GM23338 (cell line): Measurements from ENCODE around the gene SPEF1. TPM values are rescaled to one million over a fixed set of nuclear protein-coding genes. Genes with fewer than 3 reads are reported as not detected.

Experiments
- ATAC-seq: fragments of 200-7000 bp; cut with Tn5 transposase; 3 replicates; pipeline ENCODE4 v1.9.1; 2020
- DNase-seq: peaks from one replicate; pipeline ENCODE4 v3.0.0-alpha.2; 2015; ENCODE audit warnings: low spot score
- H2AFZ ChIP-seq: fragments of 200-600 bp; sonication (generic); 2 replicates; pipeline ENCODE4 v1.8.0; 2016; ENCODE audit warnings: antibody characterized with exemption, mild to moderate bottlenecking, moderate library complexity
- H3F3A ChIP-seq: fragments of 200-600 bp; sonication (generic); replicated peaks from 2 replicates; pipeline ENCODE4 v1.8.0; 2017; ENCODE audit warnings: antibody characterized with exemption, mixed run types, low read depth
- H3K27ac ChIP-seq: fragments of 200-600 bp; sonication (generic); 2 replicates; pipeline ENCODE4 v1.6.1; 2016; ENCODE audit warnings: low read depth
- H3K27me3 ChIP-seq: fragments of 200-600 bp; sonication (generic); 2 replicates; pipeline ENCODE4 v1.8.0; 2016; ENCODE audit warnings: mild to moderate bottlenecking, mixed run types, moderate library complexity; ENCODE audit not compliant: insufficient read depth
- H3K36me3 ChIP-seq: fragments of 200-600 bp; sonication (generic); 2 replicates; pipeline ENCODE4 v1.8.0; 2016; ENCODE audit warnings: mild to moderate bottlenecking; ENCODE audit not compliant: insufficient read depth
- H3K4me1 ChIP-seq: fragments of 200-600 bp; sonication (generic); 2 replicates; pipeline ENCODE4 v1.8.0; 2016; ENCODE audit warnings: mild to moderate bottlenecking, moderate library complexity; ENCODE audit not compliant: insufficient read depth
- H3K4me2 ChIP-seq: fragments of 200-600 bp; sonication (generic); 2 replicates; pipeline ENCODE4 v1.7.1; 2017; ENCODE audit warnings: mixed run types
- H3K4me3 ChIP-seq: fragments of 200-600 bp; sonication (generic); 2 replicates; pipeline ENCODE4 v1.6.1; 2016; ENCODE audit warnings: mixed run types
- H3K79me2 ChIP-seq: fragments of 200-600 bp; sonication (generic); replicated peaks from 2 replicates; pipeline ENCODE4 v1.8.0; 2017; ENCODE audit warnings: mild to moderate bottlenecking; ENCODE audit not compliant: insufficient read depth
- H3K9me2 ChIP-seq: fragments of 200-600 bp; sonication (generic); 2 replicates; pipeline ENCODE4 v1.8.0; 2017; ENCODE audit not compliant: insufficient read depth
- H4K20me1 ChIP-seq: fragments of 200-600 bp; sonication (generic); replicated peaks from 2 replicates; pipeline ENCODE4 v1.8.0; 2017; ENCODE audit warnings: mild to moderate bottlenecking; ENCODE audit not compliant: insufficient read depth
- H3K27ac Mint-ChIP-seq: 2 replicates; pipeline ENCODE4 v1.8.0; 2020; ENCODE audit warnings: inconsistent platforms, mild to moderate bottlenecking, moderate library complexity, mixed read lengths
- H3K27me3 Mint-ChIP-seq: 3 replicates; pipeline ENCODE4 v1.8.0; 2022; ENCODE audit warnings: low read depth, mild to moderate bottlenecking, moderate library complexity, mixed read lengths, inconsistent platforms; ENCODE audit not compliant: insufficient read depth, poor library complexity
- H3K36me3 Mint-ChIP-seq: 3 replicates; pipeline ENCODE4 v1.8.0; 2021; ENCODE audit warnings: low read depth, mild to moderate bottlenecking, inconsistent platforms, moderate library complexity, mixed read lengths
- H3K4me1 Mint-ChIP-seq: 3 replicates; pipeline ENCODE4 v1.8.0; 2020; ENCODE audit warnings: mild to moderate bottlenecking, inconsistent platforms, mixed read lengths
- H3K4me3 Mint-ChIP-seq: 3 replicates; pipeline ENCODE4 v1.8.0; 2021; ENCODE audit warnings: moderate library complexity, mild to moderate bottlenecking, inconsistent platforms, mixed read lengths
- H3K9me3 Mint-ChIP-seq: 3 replicates; pipeline ENCODE4 v1.8.0; 2020; ENCODE audit warnings: moderate library complexity, mild to moderate bottlenecking, inconsistent platforms, mixed read lengths
- CREB1 ChIP-seq: fragments of 250-450 bp; sonication (Bioruptor Pico); IDR thresholded peaks from 2 replicates; pipeline ENCODE4 v1.5.0; 2020; ENCODE audit warnings: low read depth, mild to moderate bottlenecking, moderate library complexity
- EZH2phosphoT487 ChIP-seq: fragments of 200-600 bp; sonication (generic); IDR thresholded peaks from one replicate; pipeline ENCODE4 v1.8.1; 2018; ENCODE audit warnings: antibody characterized with exemption; ENCODE audit not compliant: unreplicated experiment
- POLR2AphosphoS5 ChIP-seq: IDR thresholded peaks from 2 replicates; pipeline ENCODE4 v1.6.1; 2016; ENCODE audit warnings: antibody characterized with exemption, low read depth
- REST ChIP-seq: IDR thresholded peaks from one replicate; pipeline ENCODE4 v1.6.1; 2018; ENCODE audit warnings: antibody characterized with exemption; ENCODE audit not compliant: unreplicated experiment
- STAT1 ChIP-seq: IDR thresholded peaks from one replicate; pipeline ENCODE4 v1.6.1; 2016; ENCODE audit warnings: antibody characterized with exemption; ENCODE audit not compliant: unreplicated experiment
- ZNF331 ChIP-seq: fragments of 250-450 bp; sonication (Bioruptor Pico); IDR thresholded peaks from 2 replicates; pipeline ENCODE4 v1.5.0; 2020; ENCODE audit warnings: low read depth, mild to moderate bottlenecking, moderate library complexity
- ZNF462 ChIP-seq: fragments of 250-450 bp; sonication (Bioruptor Pico); IDR thresholded peaks from 2 replicates; pipeline ENCODE4 v1.5.0; 2020; ENCODE audit warnings: mild to moderate bottlenecking, moderate library complexity
- polyA plus RNA-seq: library from polyadenylated mRNA; unstranded; fragments of >200 nt; fragmentation: Nextera tagmentation; extraction: Ambion mirVana; gene quantifications from 2 replicates; pipeline ENCODE4 v1.2.1, GENCODE V29; 2016
- total RNA-seq: library from RNA; depleted of rRNA; stranded (reverse); fragments of >200 nt; shearing (Covaris generic); gene quantifications from 2 replicates; pipeline ENCODE4 v1.2.3, GENCODE V29; 2014

The SPEF1 gene
- total and polyA plus RNA-seq, 2 experiments from 2014 or later: 0.68 to 0.69 TPM

- TF ChIP-seq ZNF462 (no peak), CREB1 (CRISPR knock-in tag) (no peak), POLR2AphosphoS5 (no peak), ZNF331 (CRISPR knock-in tag) (no peak), EZH2phosphoT487 (no peak)
These were observed 51.9 kb downstream of the SPEF1 start (continued) for GRCh38 chr20:3729378-3729777.

GRCh38 chr20:3728876-3729275 lies 52.4 kb downstream of the SPEF1 start:
- Histone ChIP-seq H3K27ac (no peak overlapping the region), H3K36me3 (no peaks in the 10 kb centered on the region), H4K20me1 (no peaks in the 10 kb centered on the region), H3K4me2 (no peak overlapping the region), H3K27me3 (peaks cover 35% of the 10 kb centered on the region), H3K9me2 (no peaks in the 10 kb centered on the region), H3F3A (no peaks in the 10 kb centered on the region), H2AFZ (no peak overlapping the region), H3K4me1 (peaks cover 10% of the 10 kb centered on the region), H3K4me3 (no peak overlapping the region), H3K79me2 (no peaks in the 10 kb centered on the region)
- DNase-seq (no peak), ATAC-seq (no peak)
- Mint-ChIP-seq H3K27ac (no peak overlapping the region), H3K27me3 (peaks cover 34% of the 10 kb centered on the region), H3K4me1 (peaks cover 19% of the 10 kb centered on the region), H3K9me3 (no peaks in the 10 kb centered on the region; the same call in 1 of the 3 replicates), H3K36me3 (no peaks in the 10 kb centered on the region; the same call in 2 of the 3 replicates), H3K4me3 (no peak overlapping the region)
- TF ChIP-seq STAT1 (no peak), REST (no peak), ZNF462 (no peak), ZNF331 (CRISPR knock-in tag) (no peak)
